Jurkat, Clone E6-1 (cell line): ENCODE data around the gene UNC13B.
"Not testable (repeated sequence)": the region's sequence is repeated elsewhere in the genome, so short reads cannot be mapped to it uniquely, and the experiment has no call there.

Source experiments
- DNase-seq: peaks from one replicate; pipeline ENCODE4 v3.0.0-alpha.2; 2011; ENCODE audit warnings: low read depth, low spot score
- H3K4me3 ChIP-seq: 2 replicates; pipeline ENCODE4 v1.5.1; 2011; ENCODE audit warnings: mild to moderate bottlenecking, low read length, control low read depth, moderate library complexity

The UNC13B gene

GRCh38 chr9:35203528-35203927 is 41.7 kb downstream of the UNC13B start:
- DNase-seq: no peak
- H3K4me3 ChIP-seq: no peak overlapping the region

GRCh38 chr9:35205340-35205739 is 43.5 kb downstream of the UNC13B start:
- DNase-seq: no peak
- no peak overlapping the region for H3K4me3 ChIP-seq

GRCh38 chr9:35211854-35212253 is 50.0 kb downstream of the UNC13B start:
- no peak overlapping the region for H3K4me3 ChIP-seq

GRCh38 chr9:35220659-35221338 is 59.0 kb downstream of the UNC13B start:
- H3K4me3 ChIP-seq: no peak overlapping the region
- no peak for DNase-seq

More at GRCh38 chr9:35211854-35212253, 50.0 kb downstream of the UNC13B start:
- DNase-seq: no peak

GRCh38 chr9:35225677-35226076 is 63.9 kb downstream of the UNC13B start:
- no peak for DNase-seq
- H3K4me3 ChIP-seq: no peak overlapping the region

GRCh38 chr9:35226651-35227050 is 64.8 kb downstream of the UNC13B start:
- no peak overlapping the region for H3K4me3 ChIP-seq
- no peak for DNase-seq

- no peak for DNase-seq
- no peak overlapping the region for H3K4me3 ChIP-seq
Observed at GRCh38 chr9:35227284-35227683, 65.5 kb downstream of the UNC13B start.

- H3K4me3 ChIP-seq: no peak overlapping the region
- DNase-seq: no peak
Observed at GRCh38 chr9:35229066-35229778, 67.4 kb downstream of the UNC13B start.

- DNase-seq: no peak
- no peak overlapping the region for H3K4me3 ChIP-seq
Observed at GRCh38 chr9:35229779-35230143, 68.0 kb downstream of the UNC13B start.

GRCh38 chr9:35232867-35233544 is 71.2 kb downstream of the UNC13B start:
- H3K4me3 ChIP-seq: no peak overlapping the region
- DNase-seq: no peak

- no peak overlapping the region for H3K4me3 ChIP-seq
- no peak for DNase-seq
Observed at GRCh38 chr9:35236692-35237091, 74.9 kb downstream of the UNC13B start.

- no peak for DNase-seq
Observed at GRCh38 chr9:35237311-35237710, 75.5 kb downstream of the UNC13B start.

GRCh38 chr9:35245945-35246344 is 84.1 kb downstream of the UNC13B start:
- not testable (repeated sequence) for H3K4me3 ChIP-seq, DNase-seq

More at GRCh38 chr9:35237311-35237710, 75.5 kb downstream of the UNC13B start:
- no peak overlapping the region for H3K4me3 ChIP-seq

GRCh38 chr9:35253075-35253474 is 91.3 kb downstream of the UNC13B start:
- DNase-seq: no peak
- H3K4me3 ChIP-seq: no peak overlapping the region

GRCh38 chr9:35254237-35254636 is 92.4 kb downstream of the UNC13B start:
- peak; percentile 6 for DNase-seq
- no peak overlapping the region for H3K4me3 ChIP-seq

GRCh38 chr9:35254984-35255857 is 93.4 kb downstream of the UNC13B start:
- no peak for DNase-seq
- no peak overlapping the region for H3K4me3 ChIP-seq

GRCh38 chr9:35257986-35258659 is 96.3 kb downstream of the UNC13B start:
- no peak for DNase-seq

GRCh38 chr9:35258660-35259474 is 97.1 kb downstream of the UNC13B start:
- no peak overlapping the region for H3K4me3 ChIP-seq
- DNase-seq: peak; percentile 51

More at GRCh38 chr9:35257986-35258659, 96.3 kb downstream of the UNC13B start:
- no peak overlapping the region for H3K4me3 ChIP-seq
